Colon (tissue), 2 donors: ENCODE measurements around the gene ORAI2.
"Not testable (repeated sequence)": the region's sequence is repeated elsewhere in the genome, so short reads cannot be mapped to it uniquely, and the experiment has no call there.

Experiments used
- FAIRE-seq: peaks from 2 replicates; lab custom pipeline; 2012; peaks lifted over from hg19 to GRCh38; lab: Jason Lieb, UNC
- donor health status: control.
- donor health status: control.

Gene ORAI2

GRCh38 chr7:102447311-102447710 is 13.9 kb downstream of the ORAI2 start:
- no peak for FAIRE-seq

GRCh38 chr7:102449136-102449535 is 15.8 kb downstream of the ORAI2 start:
- no peak for FAIRE-seq

GRCh38 chr7:102450242-102450641 is 16.9 kb downstream of the ORAI2 start:
- no peak for FAIRE-seq

- FAIRE-seq: no peak
These were observed 18.1 kb downstream of the ORAI2 start for GRCh38 chr7:102451371-102452054.

- FAIRE-seq: no peak
These were observed 19.1 kb downstream of the ORAI2 start for GRCh38 chr7:102452451-102452850.

GRCh38 chr7:102453319-102453718 is 19.9 kb downstream of the ORAI2 start:
- no peak for FAIRE-seq

- no peak for FAIRE-seq
These were observed 21.1 kb downstream of the ORAI2 start for GRCh38 chr7:102454468-102454867.

- not testable (repeated sequence) for FAIRE-seq
These were observed 21.6 kb downstream of the ORAI2 start for GRCh38 chr7:102454932-102455331.

- FAIRE-seq: no peak
These were observed 22.2 kb downstream of the ORAI2 start for GRCh38 chr7:102455596-102455995.

- no peak for FAIRE-seq
These were observed 23.0 kb downstream of the ORAI2 start for GRCh38 chr7:102456327-102456726.

- FAIRE-seq: no peak
These were observed 24.1 kb downstream of the ORAI2 start for GRCh38 chr7:102457352-102457924.

- no peak for FAIRE-seq
These were observed 26.0 kb downstream of the ORAI2 start for GRCh38 chr7:102459221-102459844.

GRCh38 chr7:102460467-102460866 is 27.1 kb downstream of the ORAI2 start:
- no peak for FAIRE-seq

GRCh38 chr7:102463841-102464576 is 30.6 kb downstream of the ORAI2 start:
- no peak for FAIRE-seq

GRCh38 chr7:102464577-102465280 is 31.4 kb downstream of the ORAI2 start, which contains the start of the genes ALKBH4 and LRWD1:
TSS of gene ALKBH4 (minus strand) at chr7:102464863. CDS start at chr7:102464836, 27 bp downstream.
TSS of gene LRWD1 (plus strand) at chr7:102464984. CDS start at chr7:102465081, 97 bp downstream.
- FAIRE-seq: no peak

- no peak for FAIRE-seq
These were observed 32.7 kb downstream of the ORAI2 start for GRCh38 chr7:102466097-102466496.

GRCh38 chr7:102467581-102468477 is 34.5 kb downstream of the ORAI2 start:
- FAIRE-seq: no peak

GRCh38 chr7:102468478-102469350 is 35.3 kb downstream of the ORAI2 start:
- no peak for FAIRE-seq

GRCh38 chr7:102469351-102469971 is 36.1 kb downstream of the ORAI2 start:
- FAIRE-seq: no peak
